ENCODE data around the gene HEXD. TPM values are rescaled to one million over a fixed set of nuclear protein-coding genes. Genes with fewer than 3 reads are reported as not detected.

Gene HEXD
- total and polyA plus RNA-seq, 4 donors: 5.6 to 19.9 (median 12.2) TPM

DNA sequence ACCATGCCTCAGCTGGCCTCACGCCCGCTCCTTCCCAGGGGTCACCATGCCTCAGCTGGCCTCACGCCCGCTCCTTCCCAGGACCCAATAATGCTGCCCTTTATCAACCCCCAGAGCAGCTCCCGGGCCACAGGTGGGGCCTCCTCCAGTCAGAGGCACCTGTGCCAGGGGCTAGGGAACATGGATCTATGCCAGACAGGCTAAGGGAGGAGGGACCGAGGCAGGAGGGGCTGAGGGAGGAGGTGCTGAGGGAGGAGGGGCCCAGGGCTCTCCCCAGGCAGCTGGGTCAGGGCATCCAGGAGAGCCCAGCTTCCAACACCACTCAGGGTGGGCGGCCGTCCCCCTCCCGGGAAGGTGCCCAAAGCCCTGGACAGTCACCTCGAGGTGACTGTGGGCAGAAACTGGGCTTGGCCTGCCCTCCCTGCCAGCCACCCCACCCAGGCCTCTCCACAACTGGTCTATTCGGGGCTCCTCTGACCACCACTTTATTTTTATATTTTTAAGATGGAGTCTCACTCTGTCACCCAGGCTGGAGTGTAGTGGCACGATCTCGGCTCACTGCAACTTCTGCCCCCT lies 27.2 kb upstream of the HEXD start:
- H3K27me3 ChIP-seq (ENCODE audit: control insufficient read depth in 4 of 4, insufficient read depth in 4 of 4, low read length in 3 of 4): no peaks in the 10 kb centered on the region
- H3K4me3 ChIP-seq (ENCODE audit: low read depth in 1 of 3, low read length in 3 of 3): no peak overlapping the region
- H3K36me3 ChIP-seq (ENCODE audit: control insufficient read depth in 4 of 4, insufficient read depth in 3 of 4, low read depth in 1 of 4, low read length in 3 of 4): peaks cover 0 to 9% (median 6%) of the 10 kb centered on the region in 4 donors
- H3K9me3 ChIP-seq (ENCODE audit: control insufficient read depth in 4 of 4, low read length in 3 of 4): no peaks in the 10 kb centered on the region
- WGBS: 93% methylated on average over 13 of the region's 13 CpGs
- H3K9ac ChIP-seq (ENCODE audit: low read depth in 1 of 2, low read length in 2 of 2): no peak overlapping the region
- no peak overlapping the region for H3K27ac ChIP-seq (ENCODE audit: low read depth in 1 of 2, low read length in 2 of 2)
- no peak for DNase-seq (ENCODE audit: low spot score)
- no peaks in the 10 kb centered on the region for H3K4me1 ChIP-seq (ENCODE audit: control insufficient read depth in 4 of 4, insufficient read depth in 4 of 4, low read length in 3 of 4)
- TF ChIP-seq TAF1 (conservative IDR thresholded peaks at IDR 0.05) (no peak), SP1 (IDR thresholded peaks at IDR 0.05) (no peak), GABPA (IDR thresholded peaks at IDR 0.05 in 1 of 2, conservative IDR thresholded peaks at IDR 0.05 in 1 of 2) (no peak), REST (IDR thresholded peaks at IDR 0.05) (no peak), MAX (IDR thresholded peaks at IDR 0.05) (no peak), FOXA2 (IDR thresholded peaks at IDR 0.05) (no peak), HNF4G (IDR thresholded peaks at IDR 0.05) (no peak), RAD21 (IDR thresholded peaks at IDR 0.05) (no peak), NR2F2 (IDR thresholded peaks at IDR 0.05) (no peak)
- TF ChIP-seq, protein P1, sequence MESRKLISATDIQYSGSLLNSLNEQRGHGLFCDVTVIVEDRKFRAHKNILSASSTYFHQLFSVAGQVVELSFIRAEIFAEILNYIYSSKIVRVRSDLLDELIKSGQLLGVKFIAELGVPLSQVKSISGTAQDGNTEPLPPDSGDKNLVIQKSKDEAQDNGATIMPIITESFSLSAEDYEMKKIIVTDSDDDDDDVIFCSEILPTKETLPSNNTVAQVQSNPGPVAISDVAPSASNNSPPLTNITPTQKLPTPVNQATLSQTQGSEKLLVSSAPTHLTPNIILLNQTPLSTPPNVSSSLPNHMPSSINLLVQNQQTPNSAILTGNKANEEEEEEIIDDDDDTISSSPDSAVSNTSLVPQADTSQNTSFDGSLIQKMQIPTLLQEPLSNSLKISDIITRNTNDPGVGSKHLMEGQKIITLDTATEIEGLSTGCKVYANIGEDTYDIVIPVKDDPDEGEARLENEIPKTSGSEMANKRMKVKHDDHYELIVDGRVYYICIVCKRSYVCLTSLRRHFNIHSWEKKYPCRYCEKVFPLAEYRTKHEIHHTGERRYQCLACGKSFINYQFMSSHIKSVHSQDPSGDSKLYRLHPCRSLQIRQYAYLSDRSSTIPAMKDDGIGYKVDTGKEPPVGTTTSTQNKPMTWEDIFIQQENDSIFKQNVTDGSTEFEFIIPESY (IDR thresholded peaks at IDR 0.05): no peak

DNA sequence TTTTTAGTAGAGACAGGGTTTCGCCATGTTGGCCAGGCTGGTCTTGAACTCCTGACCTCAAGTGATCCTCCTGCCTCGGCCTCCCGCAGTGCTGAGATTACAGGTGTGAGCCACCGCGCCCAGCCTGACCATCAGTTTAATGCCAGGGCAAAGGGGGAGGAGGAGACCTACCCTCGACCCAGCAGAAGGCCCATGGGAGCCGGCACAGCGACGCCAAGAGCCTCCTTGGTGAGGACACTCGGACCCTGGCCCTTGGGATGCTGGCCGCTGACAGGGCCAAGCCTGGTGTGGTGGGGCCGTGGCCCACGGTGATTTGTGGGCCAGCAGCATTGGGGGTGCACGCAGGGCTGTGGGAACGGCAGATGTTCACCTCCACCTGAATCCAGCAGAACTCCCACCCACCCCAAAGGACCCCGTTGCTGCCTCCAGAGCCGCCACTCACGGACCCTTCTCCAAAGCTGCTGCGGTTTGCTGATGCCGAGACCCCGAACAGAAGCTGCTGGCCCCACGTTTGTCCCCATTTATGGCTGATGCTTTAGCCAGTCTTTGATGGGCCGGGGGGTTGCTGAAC lies 26.6 kb upstream of the HEXD start:
- no peak overlapping the region for H3K27ac ChIP-seq (ENCODE audit: low read depth in 1 of 2, low read length in 2 of 2)
- H3K27me3 ChIP-seq (ENCODE audit: control insufficient read depth in 4 of 4, insufficient read depth in 4 of 4, low read length in 3 of 4): no peaks in the 10 kb centered on the region
- TF ChIP-seq, protein P2, sequence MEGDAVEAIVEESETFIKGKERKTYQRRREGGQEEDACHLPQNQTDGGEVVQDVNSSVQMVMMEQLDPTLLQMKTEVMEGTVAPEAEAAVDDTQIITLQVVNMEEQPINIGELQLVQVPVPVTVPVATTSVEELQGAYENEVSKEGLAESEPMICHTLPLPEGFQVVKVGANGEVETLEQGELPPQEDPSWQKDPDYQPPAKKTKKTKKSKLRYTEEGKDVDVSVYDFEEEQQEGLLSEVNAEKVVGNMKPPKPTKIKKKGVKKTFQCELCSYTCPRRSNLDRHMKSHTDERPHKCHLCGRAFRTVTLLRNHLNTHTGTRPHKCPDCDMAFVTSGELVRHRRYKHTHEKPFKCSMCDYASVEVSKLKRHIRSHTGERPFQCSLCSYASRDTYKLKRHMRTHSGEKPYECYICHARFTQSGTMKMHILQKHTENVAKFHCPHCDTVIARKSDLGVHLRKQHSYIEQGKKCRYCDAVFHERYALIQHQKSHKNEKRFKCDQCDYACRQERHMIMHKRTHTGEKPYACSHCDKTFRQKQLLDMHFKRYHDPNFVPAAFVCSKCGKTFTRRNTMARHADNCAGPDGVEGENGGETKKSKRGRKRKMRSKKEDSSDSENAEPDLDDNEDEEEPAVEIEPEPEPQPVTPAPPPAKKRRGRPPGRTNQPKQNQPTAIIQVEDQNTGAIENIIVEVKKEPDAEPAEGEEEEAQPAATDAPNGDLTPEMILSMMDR (IDR thresholded peaks at IDR 0.05; ENCODE audit: low read depth, low read length, missing input control): no peak
- no peak for TF ChIP-seq SP1 (IDR thresholded peaks at IDR 0.05)
- TF ChIP-seq MAX (IDR thresholded peaks at IDR 0.05): no peak
- no peak for TF ChIP-seq HNF4A (conservative IDR thresholded peaks at IDR 0.05)
- no peak for TF ChIP-seq RXRA (IDR thresholded peaks at IDR 0.05)
- TF ChIP-seq REST (IDR thresholded peaks at IDR 0.05): no peak
- TF ChIP-seq, protein P3, sequence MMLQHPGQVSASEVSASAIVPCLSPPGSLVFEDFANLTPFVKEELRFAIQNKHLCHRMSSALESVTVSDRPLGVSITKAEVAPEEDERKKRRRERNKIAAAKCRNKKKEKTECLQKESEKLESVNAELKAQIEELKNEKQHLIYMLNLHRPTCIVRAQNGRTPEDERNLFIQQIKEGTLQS (IDR thresholded peaks at IDR 0.05): no peak
- no peak for TF ChIP-seq YY1 (IDR thresholded peaks at IDR 0.05)
- TF ChIP-seq RAD21 (IDR thresholded peaks at IDR 0.05): no peak
- no peak for TF ChIP-seq GABPA (IDR thresholded peaks at IDR 0.05 in 1 of 2, conservative IDR thresholded peaks at IDR 0.05 in 1 of 2)
- TF ChIP-seq NR2F2 (IDR thresholded peaks at IDR 0.05): no peak
- no peak for TF ChIP-seq FOXA2 (IDR thresholded peaks at IDR 0.05)
- 97% methylated on average over 23 of the region's 23 CpGs for WGBS
- no peak overlapping the region for H3K4me3 ChIP-seq (ENCODE audit: low read depth in 1 of 3, low read length in 3 of 3)
- no peaks in the 10 kb centered on the region for H3K9me3 ChIP-seq (ENCODE audit: control insufficient read depth in 4 of 4, low read length in 3 of 4)
- H3K36me3 ChIP-seq (ENCODE audit: control insufficient read depth in 4 of 4, insufficient read depth in 3 of 4, low read depth in 1 of 4, low read length in 3 of 4): peaks cover 0 to 9% (median 6%) of the 10 kb centered on the region in 4 donors
- no peak for DNase-seq (ENCODE audit: low spot score)
- no peaks in the 10 kb centered on the region for H3K4me1 ChIP-seq (ENCODE audit: control insufficient read depth in 4 of 4, insufficient read depth in 4 of 4, low read length in 3 of 4)
- no peak overlapping the region for H3K9ac ChIP-seq (ENCODE audit: low read depth in 1 of 2, low read length in 2 of 2)

All from liver (tissue), 9 donors.